NCI-H2029 treated with DMSO at 0.1 percent for 48 hours (cell line): Measurements from ENCODE around the gene OGN.

Source experiments
- DNase-seq: peaks from one replicate; lab custom pipeline; 2025; lab: John Stamatoyannopoulos, UW

OGN gene

GRCh38 chr9:92405818-92406217 lies 1.4 kb upstream of the OGN start:
- DNase-seq: no peak

GRCh38 chr9:92402826-92403745 lies 1.3 kb downstream of the OGN start:
- DNase-seq: no peak

DNA sequence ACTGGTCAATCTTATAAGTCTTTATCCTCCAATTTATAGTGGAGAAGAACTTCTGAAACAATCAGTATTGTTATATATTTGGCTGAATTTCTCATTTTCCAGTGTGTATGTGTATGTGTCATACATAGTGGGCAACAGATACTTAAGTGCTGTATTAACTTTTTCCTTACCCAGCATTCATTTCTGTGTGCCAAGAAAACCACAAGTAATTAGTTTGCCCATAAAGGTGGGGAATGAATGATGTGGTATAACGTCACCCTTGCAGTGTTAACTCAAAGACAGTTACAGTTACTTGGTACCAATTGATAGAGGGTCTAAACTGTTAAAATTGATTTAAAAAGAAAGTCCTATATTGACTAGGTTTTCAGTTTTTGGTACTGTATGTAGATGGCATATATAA lies 2.0 kb downstream of the OGN start:
- DNase-seq: no peak

DNA sequence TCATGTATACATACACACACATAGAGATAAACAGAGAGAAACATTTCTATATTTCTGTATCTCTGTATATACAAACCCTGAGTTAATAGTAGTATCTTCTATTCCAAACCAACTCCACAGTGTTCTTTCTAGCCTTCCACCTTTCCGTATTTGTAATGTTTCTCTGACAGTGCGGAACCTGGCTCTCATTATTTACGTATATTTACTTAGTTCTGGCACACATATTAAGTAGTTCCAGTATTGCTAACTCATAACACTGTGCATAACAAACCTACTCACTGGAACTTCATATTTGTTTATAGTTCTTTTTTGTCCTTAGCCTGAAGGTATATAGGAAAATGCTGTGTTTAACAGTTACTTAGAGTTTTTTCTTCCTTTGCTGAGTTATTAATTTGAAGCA lies 6.5 kb downstream of the OGN start:
- DNase-seq: no peak

- DNase-seq: no peak
Observed at GRCh38 chr9:92395617-92396016, 8.8 kb downstream of the OGN start.

GRCh38 chr9:92393686-92394085 lies 10.7 kb downstream of the OGN start:
- no peak for DNase-seq

GRCh38 chr9:92392690-92393089 lies 11.7 kb downstream of the OGN start:
- DNase-seq: no peak

DNA sequence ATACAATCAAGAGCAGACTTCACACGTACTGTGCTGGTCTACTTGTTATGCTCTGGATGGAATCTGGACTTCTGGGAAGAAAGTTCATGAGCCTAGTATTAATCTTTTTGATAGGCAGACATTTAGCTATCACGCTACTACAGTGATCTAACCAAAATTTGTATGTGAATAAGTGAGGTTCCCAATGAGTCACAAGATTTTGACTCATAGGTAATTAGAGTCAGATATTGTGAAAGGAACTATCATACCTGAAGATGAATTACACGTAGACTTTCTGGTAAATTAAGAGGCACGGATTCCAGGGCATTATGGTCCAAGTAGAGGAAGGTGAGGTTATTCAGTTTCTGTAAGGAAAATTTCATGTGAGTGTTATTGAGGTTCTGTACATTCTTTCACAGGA lies 18.4 kb downstream of the OGN start:
- no peak for DNase-seq

DNA sequence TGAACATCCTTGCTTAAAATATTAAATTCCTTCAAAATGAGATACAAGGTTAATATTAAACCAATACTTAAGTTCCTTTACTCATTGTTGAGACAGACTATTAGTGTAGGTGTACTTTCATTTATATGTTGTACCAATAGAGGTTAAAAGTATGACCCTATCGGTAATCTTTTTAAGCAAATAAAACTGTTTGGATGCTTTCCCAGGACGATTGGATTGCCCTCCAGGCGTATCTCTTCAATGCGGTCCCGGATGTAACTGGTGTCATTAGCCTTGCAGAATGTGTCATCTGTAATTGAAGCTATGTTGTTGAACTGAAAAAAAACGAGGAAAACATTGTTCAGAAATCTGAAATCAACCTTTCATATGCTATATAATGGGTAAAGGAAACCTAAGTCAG lies 18.9 kb downstream of the OGN start:
- peak; percentile 20 for DNase-seq

- no peak for DNase-seq
Observed at GRCh38 chr9:92385001-92385400, 19.4 kb downstream of the OGN start.

DNA sequence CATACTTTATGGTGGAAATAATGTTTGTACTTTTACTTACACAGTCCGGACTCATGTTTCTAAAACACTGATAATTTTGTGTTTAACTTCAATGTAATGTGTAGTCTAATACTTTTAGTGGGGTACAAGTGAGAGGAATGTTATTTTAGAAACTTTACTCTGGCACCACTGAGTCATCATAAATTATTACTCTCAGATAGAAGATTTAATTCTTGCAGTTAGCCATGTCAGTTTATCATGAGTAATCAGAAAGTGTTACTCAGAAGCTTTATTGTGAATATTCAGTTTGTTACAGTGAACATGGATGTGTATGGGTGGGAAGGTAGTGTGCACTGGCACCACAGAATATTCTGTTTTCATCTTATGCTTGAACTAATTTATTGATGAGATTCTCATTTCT lies 20.0 kb downstream of the OGN start:
- DNase-seq: no peak

- no peak for DNase-seq
Observed at GRCh38 chr9:92381775-92382174, 22.6 kb downstream of the OGN start.

- DNase-seq: no peak
Observed at GRCh38 chr9:92380603-92381002, 23.8 kb downstream of the OGN start.

DNA sequence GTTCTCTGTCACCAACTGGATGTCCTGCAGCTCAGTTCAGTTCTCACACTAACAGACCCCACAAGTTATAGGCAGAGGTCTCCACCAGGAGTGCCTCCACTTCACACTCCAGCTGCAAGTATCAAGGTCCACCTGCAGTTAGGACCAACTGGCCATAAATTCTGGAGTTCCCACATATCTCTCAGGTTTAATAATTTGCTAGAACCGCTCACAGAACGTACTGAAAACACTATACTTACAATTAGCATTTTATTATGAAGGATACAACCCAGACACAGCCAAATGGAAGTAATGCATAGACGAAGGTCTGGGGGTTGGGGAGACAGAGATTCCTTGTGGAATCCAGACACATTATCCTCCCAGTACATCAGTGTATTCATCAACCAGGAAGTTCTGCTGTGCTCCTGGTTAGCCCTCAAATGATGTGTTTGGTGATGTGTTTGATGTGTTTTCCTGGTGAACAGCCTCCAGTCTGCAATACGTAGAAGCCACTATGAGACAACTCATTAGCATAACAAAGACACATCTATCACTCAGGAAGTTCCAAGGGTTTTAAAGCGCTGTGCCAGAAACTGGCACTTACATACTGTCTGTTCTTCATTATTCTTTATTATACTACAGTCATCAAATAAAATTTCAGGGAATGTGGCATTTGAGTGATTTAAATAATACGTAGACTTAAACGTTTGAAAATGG lies 25.4 kb downstream of the OGN start:
- peak; percentile 59 for DNase-seq

DNA sequence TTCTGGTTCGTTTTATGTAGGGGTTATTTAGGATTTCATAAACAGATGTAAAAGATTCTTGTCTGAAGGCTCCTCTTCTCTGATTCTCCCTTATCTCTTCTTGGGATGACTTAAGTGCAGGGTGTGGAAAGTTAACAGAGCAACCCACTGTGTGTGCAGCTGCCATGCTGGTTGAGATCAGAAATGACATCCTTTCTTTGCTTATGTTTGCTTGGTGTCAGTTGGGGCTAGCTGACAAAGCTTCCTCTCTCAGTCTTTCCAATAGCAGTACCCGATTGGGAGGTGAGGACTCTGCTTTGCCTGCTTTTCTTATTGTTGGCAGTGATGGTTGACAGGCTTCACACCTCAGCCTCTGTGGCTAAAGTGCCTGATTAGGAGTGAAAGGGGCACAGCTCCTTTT lies 26.5 kb downstream of the OGN start:
- DNase-seq: no peak

DNA sequence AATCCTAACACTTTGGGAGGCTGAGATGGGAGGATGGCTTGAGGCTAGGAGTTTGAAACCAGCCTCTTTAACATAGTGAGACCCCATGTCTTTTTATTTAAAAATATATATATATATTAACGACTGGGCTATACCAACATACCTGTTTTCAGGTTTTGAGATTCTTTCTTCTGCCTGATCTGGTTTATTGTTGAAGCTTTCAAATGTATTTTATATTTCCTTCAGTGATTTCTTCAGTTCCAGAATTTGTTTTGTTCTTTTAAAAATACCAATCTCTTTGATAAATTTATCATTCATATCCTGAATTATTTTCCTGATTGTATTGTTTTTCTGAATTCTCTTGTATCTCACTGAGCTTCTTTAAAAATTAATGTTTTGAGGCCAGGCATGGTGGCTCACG lies 31.2 kb downstream of the OGN start:
- no peak for DNase-seq

DNA sequence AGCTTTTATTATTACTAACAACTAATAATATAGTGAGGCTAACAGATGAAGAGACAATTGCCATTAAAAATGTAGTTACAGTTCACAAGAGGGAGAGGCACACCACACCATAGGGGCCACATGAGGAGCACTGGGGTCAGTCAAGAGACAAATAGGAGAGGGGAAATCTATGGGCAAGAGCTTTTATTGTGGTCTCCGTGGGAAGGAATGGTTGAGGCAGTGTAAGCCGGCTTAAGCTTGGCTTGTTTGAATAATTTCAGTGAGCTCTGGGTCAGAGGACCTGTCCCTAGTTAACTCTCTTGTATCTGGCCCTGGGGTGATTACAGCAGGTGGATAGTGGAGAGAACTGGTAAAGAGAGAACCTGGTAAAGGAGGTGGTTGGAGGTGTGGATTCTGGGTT lies 35.3 kb downstream of the OGN start:
- DNase-seq: no peak

DNA sequence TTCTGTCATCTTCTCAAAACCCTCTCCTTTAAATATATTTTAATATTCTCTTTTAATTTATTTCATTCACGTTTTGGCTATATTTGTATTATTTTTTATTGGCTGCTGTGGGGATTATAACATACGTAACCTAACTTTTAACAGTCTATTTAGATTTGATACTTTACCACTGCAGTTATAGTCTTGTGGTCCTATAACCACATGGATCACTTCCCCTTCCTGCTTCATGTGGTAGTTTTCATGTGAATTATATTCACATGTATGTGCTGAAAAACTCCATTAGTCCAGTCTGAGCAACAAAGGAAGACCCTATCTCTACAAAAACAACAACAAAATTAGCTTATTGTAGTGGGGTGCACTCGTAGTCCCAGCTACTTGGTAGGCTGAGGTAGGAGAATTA lies 44.3 kb downstream of the OGN start:
- no peak for DNase-seq

GRCh38 chr9:92359394-92359995 lies 44.9 kb downstream of the OGN start:
- no peak for DNase-seq

- DNase-seq: no peak
Observed at GRCh38 chr9:92353051-92353450, 51.3 kb downstream of the OGN start.

- DNase-seq: no peak
Observed at GRCh38 chr9:92350740-92351133, 53.6 kb downstream of the OGN start.

DNA sequence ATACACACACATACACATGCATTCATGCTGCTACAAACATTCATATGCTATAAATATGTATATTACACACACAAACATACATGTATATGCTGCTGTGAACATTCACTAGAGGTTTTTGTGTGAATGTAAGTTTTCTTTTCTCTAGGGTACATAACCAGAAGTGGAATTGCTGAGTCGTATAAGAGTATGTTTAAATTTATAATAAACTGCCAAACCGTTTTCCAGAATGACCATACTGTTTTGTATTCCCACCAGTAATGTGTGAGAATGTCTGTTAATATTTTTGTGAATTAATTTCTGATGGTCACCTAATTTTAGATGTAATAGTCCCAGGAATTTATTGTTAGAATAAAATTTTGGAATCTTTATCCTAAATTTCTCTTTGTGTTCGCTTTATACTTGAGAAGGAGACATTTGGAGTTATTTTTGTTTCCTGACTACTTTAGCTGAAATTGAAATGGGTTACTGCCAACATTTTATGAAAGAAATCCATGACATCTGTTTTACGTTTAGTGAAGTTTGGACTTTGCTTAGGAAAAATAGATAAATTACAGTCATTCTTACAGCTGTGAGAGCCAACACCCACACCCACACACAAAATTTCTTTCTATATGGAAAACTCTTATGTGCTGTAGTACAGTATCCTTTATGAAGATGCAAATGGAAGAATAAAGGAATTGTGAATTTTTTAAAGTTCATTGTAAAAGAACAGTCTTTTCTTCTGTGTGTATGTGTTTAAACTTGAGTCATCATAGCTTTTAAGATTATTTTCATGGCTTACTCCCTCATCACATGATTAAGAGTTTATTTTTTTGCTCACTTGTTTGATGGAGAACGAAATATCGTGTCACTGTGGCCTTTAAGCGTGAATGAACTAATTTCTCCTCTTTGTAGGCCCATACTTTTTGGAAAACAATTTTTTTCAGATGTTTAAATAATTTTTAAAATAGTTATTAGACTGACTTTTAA lies 54.3 kb downstream of the OGN start:
- no peak for DNase-seq
